GM19324 (cell line): ENCODE data around the gene ADGRL1.
"Not testable (repeated sequence)": the region's sequence is repeated elsewhere in the genome, so short reads cannot be mapped to it uniquely, and the experiment has no call there.

Experiments
- ATAC-seq: cut with Tn5 transposase; IDR thresholded peaks from one replicate; pipeline ENCODE4 v1.9.1; 2021; ENCODE audit warnings: mild to moderate bottlenecking, moderate library complexity; ENCODE audit not compliant: unreplicated experiment, low FRiP score

The ADGRL1 gene

GRCh38 chr19:14221345-14221744 is 15.4 kb upstream of the ADGRL1 start:
- not testable (repeated sequence) for ATAC-seq

DNA sequence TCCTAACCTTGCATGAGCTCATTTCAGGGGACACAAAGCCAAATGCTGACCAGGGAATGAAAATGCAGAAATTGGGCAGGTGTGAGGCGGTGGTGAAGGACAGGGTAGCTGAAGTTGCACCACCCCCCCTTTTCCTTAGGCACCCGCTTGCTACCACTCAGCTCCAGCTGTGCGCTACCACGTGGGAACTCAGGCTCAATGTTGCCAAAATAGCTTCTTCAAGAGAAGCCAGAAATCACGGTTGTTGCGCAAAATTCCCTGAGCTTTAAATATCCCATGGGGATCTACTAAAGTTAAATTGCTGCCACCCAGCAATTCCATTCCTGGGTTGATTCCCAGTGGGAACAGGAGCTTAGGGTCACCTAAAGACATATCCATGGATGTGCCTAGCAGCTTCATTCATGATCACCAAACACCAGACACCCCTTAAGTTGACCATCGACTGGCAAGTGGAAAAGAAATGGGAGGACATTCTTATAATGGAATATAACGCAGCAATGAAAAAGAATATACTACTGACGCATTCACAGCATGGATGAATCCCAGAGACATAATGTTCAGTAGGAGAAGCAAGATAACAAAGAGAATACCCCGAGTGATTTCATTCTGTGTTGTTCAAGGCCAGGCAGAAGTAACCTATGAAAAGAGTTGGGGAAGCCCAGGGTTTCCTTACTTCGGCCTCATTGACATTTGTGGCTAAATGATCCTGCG is 12.8 kb upstream of the ADGRL1 start:
- ATAC-seq, result no peak

GRCh38 chr19:14217886-14218285 is 11.9 kb upstream of the ADGRL1 start:
- not testable (repeated sequence) for ATAC-seq

DNA sequence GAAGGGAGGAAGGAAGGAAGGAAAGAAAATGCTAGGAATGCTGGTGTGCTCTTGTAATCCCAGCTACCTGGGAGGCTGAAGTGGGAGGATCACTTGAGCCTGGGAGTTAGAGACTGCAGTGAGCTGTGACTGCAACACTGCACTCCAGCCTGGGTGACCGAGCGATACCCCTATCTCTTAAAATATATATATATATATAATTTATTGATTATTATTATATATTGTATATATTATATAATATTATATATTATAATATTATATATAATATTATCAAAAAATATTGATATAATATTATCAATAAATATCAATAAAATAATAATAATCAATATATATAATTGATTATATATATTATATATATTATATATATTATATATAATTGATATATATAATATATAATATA is 8.6 kb upstream of the ADGRL1 start:
- no peak for ATAC-seq

- ATAC-seq, result not testable (repeated sequence)
These were observed 4.2 kb upstream of the ADGRL1 start for GRCh38 chr19:14210182-14210581.

DNA sequence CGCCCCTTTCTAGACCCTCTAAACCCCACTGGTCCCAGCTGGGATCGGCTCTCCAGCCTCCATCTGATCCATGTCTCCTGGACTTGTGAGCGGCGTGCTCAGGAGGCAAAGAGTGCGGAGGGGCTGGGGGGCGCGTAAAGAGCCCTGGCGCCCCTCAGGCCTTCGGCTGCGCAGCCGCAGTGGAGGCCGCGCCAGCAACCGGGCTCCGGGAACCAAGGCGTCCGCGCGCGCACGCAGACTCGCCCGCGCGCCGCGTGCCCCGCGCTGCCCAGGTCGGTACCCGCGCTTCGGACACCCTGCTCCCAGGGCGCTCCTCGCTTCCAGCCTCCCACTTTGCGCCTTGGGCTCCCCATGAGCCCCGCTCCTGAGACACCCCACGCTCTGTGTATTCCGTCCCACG is 3.4 kb upstream of the ADGRL1 start:
- ATAC-seq, result not testable (repeated sequence)

- not testable (repeated sequence) for ATAC-seq
These were observed 2.5 kb upstream of the ADGRL1 start for GRCh38 chr19:14208496-14208895.

DNA sequence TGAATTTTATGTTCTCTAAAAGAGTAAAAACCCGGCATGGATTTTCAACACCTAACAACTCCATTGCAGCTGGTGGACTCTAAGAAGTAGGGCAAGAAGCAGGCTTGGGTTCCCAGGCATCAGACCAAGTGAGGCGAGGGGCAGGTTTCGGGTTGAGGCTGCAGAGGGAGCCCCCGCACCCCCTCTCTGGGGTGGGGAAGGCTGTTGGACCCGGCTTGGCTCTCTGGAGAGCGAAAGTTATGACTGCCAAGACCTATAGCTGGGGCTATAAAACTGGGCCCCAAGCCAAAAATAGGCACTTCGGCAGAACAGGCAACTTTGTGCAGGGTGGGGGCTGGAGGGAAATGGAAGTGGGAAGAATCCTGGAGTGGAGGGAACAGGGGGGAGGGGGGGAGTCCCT is 1.8 kb upstream of the ADGRL1 start:
- ATAC-seq, result not testable (repeated sequence)

- ATAC-seq, result not testable (repeated sequence)
These were observed 1.1 kb upstream of the ADGRL1 start for GRCh38 chr19:14206737-14207726.

DNA sequence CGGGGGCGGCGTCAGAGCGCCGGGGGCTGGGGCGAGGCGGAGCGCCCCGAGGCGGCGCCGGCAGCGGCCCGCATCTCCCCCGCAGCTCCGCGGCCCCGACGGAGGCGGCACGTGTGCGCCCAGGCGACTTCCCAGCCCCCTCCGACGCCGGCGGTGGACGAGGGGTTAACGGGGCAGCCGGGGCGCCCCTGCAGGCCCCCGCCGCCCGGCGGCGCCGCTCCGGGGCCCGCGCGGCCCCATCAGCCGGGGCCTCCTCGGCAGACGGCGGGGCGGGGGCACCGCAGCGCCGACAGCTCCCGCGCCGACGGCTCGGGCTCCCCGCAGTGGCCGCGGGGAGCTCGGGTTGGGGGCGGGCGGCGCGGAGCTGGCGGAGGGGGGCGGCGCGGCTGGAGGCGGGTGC is 339 bp upstream of the ADGRL1 start:
- not testable (repeated sequence) for ATAC-seq

DNA sequence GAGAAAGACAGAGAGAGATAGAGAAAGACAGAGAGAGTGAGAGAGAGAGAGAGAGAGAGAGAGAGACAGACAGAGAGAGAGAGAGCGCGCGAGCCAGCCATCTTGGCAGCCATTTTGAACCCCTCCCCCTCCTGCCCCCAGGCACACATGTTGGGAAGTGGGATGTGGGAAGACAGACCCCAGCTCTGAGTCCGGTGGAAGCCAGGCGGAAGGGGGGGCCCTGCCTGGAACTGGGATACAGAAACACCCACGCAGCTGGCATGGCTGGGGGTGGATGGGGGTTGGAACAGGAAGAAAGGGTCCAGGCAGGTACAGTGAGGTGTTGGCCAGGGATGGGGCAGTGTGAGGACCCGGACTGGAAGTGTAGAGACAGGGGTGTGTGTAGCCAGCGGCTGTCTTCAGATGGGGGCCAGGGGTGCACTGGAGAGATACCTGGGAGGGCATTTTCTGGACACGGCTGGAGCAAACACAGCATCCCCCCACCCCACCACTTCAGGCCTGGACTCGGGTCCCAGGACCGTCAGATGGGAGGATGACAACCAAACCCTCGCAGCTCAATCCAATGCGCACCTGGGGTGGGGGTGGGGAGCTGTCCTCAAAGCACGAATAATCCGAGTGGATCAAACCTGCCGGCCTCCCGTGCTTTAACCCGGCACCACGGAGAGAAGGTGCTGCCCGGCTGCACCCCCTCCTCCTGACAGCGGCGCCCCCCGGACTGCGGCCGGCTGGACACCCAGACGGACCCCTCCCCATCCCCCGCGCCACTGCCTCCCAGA is 1.1 kb downstream of the ADGRL1 start:
- ATAC-seq, result not testable (repeated sequence)

DNA sequence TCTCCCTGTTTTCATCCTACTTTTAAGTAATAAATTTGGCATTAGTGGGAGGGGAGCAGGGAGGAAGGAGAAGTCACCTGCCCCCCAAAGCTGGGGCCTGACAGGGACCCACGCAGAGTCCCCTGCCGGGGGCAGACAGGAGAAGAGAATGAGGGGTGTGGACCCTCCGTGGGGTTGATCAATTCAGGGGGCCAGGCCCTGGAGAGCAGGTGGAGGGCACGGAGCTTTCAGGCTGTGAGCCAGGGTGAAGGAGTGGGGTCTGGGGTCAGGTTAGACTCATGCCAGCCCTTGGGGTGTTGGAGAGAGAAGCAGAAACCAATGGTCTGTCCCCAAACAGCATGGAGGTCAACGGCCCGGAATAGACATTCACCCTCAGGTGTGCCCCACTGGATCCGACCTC is 1.8 kb downstream of the ADGRL1 start:
- ATAC-seq, result not testable (repeated sequence)

- not testable (repeated sequence) for ATAC-seq
These were observed 2.2 kb downstream of the ADGRL1 start for GRCh38 chr19:14203788-14204187.

GRCh38 chr19:14203177-14203576 is 2.8 kb downstream of the ADGRL1 start:
- no peak for ATAC-seq

- not testable (repeated sequence) for ATAC-seq
These were observed 4.5 kb downstream of the ADGRL1 start for GRCh38 chr19:14201481-14201880.

- ATAC-seq, result not testable (repeated sequence)
These were observed 5.7 kb downstream of the ADGRL1 start for GRCh38 chr19:14200147-14200841.

GRCh38 chr19:14198384-14199376 is 7.3 kb downstream of the ADGRL1 start:
- ATAC-seq, result no peak

DNA sequence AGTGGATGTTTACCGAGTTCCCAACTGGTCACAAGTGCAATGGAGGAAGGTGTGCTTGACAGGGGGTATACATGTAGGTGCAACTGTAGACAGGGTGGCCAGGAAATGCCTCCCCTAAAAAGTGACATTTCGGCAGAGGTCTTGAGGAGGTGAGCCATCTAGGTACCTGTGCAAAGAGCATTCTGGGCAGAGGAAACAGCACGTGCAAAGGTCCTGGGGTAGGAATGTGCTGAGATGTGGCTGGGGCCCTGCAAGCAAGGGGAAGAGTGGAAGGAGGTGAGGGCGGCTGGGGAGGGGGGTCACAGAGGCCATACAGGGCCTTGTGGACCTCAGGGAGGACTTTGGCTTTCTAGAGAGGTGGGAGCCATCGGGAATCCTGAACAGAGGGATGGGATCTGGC is 8.1 kb downstream of the ADGRL1 start:
- ATAC-seq, result no peak

DNA sequence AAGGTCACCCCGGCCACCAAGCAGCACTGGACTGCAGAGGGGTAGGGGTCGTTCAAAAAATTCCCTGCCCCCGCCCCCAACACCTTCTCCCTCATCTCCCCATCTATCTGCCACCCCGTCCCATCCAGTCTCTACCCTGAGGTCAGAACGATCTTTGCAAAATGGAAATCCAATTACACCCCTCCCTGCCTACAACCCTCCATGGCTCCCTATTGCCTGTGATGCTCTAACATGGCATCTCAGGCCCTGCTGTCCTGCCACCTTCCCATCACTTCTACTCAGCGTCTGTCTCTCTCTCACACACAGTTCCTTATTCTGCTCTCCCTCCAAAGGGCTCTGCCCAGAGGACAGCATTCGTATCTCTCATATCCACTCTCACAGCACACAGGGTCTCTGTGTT is 8.7 kb downstream of the ADGRL1 start:
- not testable (repeated sequence) for ATAC-seq
